Adrenal gland (tissue), 5 donors: ENCODE data around the gene ART1.

ENCODE experiments used
- CTCF ChIP-seq, 6 experiments: fragments of 450-650 bp in 4 of 6; fragments of 200-600 bp in 2 of 6; sonication (generic) in 1 of 6; IDR thresholded peaks; 1 replicate in 5 of 6; 2 replicates in 1 of 6; pipeline versions ENCODE4 v1.5.1 to v1.8.0; 2016 to 2021; ENCODE audit warnings: antibody characterized with exemption in 6 of 6, mild to moderate bottlenecking in 2 of 6, moderate library complexity in 1 of 6
- POLR2A ChIP-seq, 2 donors: fragments of 450-650 bp; IDR thresholded peaks; one replicate each; pipeline ENCODE4 v1.6.1; 2017; ENCODE audit warnings: antibody characterized with exemption in 2 of 2, mild to moderate bottlenecking in 2 of 2, moderate library complexity in 1 of 2
- donor health status: DM: no; HTN: no; CAD: no.

- no peak for TF ChIP-seq CTCF (IDR thresholded peaks at IDR 0.05)
- TF ChIP-seq POLR2A (IDR thresholded peaks at IDR 0.05): no peak
Measured at GRCh38 chr11:3712274-3712673, 67.3 kb downstream of the ART1 start.
